ENCODE measurements around the gene SLC46A2. TPM values are rescaled to one million over a fixed set of nuclear protein-coding genes. Genes with fewer than 3 reads are reported as not detected.

The SLC46A2 gene
- polyA plus RNA-seq, 1 donor (not counting 4 experiments of a cell fraction or from before 2014, with no cell fraction given): not detected

DNA sequence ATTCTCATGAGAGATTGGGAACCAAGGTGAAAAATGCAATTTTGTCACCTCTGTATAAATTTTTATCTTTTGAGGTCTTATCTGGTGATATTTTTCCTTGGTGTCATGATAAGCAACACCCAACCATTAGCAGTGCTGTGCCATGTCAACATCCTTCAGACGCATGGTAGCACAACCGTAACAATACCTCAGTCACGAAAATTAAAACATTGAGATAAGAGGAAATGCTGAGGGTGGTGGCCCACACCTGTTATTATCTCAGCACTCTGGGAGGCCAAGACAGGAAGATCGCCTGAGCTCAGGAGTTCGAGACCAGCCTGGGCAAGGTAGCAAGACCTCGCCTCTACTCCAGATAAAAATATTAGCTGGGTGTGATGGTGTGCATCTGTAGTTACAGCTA is 32.7 kb downstream of the SLC46A2 start:
- Histone ChIP-seq H3K36me3 (ENCODE audit: control insufficient read depth in 2 of 2, extremely low read depth in 1 of 2, insufficient read depth in 2 of 2, low read length in 2 of 2) (peaks cover 0 to 10% of the 10 kb centered on the region in 2 experiments), H3K79me2 (ENCODE audit: control insufficient read depth, insufficient read depth, low read length) (no peaks in the 10 kb centered on the region), H2AFZ (ENCODE audit: control insufficient read depth, low read length) (no peak overlapping the region), H3K27me3 (ENCODE audit: control insufficient read depth, extremely low read depth, insufficient read depth, low read length) (no peaks in the 10 kb centered on the region), H3K9ac (ENCODE audit: control insufficient read depth, extremely low read depth, insufficient read depth, low read length) (no peak overlapping the region), H3K4me3 (ENCODE audit: control insufficient read depth in 2 of 3, extremely low read depth in 1 of 3, insufficient read depth in 2 of 3, low read depth in 1 of 3, low read length in 3 of 3) (no peak overlapping the region), H3K4me1 (ENCODE audit: control insufficient read depth, extremely low read depth, insufficient read depth, low read length) (no peaks in the 10 kb centered on the region), H3K9me1 (ENCODE audit: control insufficient read depth, extremely low read depth, insufficient read depth, low read length) (no peaks in the 10 kb centered on the region), H3K4me2 (ENCODE audit: control insufficient read depth, extremely low read depth, insufficient read depth, low read depth, low read length) (no peak overlapping the region), H3K27ac (ENCODE audit: control insufficient read depth, insufficient read depth, low read length) (no peak overlapping the region), H4K20me1 (ENCODE audit: control insufficient read depth, extremely low read depth, insufficient read depth, low read length) (no peaks in the 10 kb centered on the region), H3K9me3 (ENCODE audit: control insufficient read depth, low read depth, low read length) (no peaks in the 10 kb centered on the region)
- FAIRE-seq (no peak), DNase-seq (ENCODE audit: low read depth, low spot score) (no peak)
- dilution Hi-C loops (cut with MboI; ENCODE audit: extremely low pct_ligation_motif_present, low sequenced_read_pairs): no loop called here
- TF ChIP-seq CTCF (optimal IDR thresholded peaks at IDR 0.05 in 1 of 3, IDR thresholded peaks at IDR 0.05 in 1 of 3, conservative IDR thresholded peaks at IDR 0.05 in 1 of 3; ENCODE audit: extremely low read depth in 1 of 3, insufficient read depth in 2 of 3, low read length in 3 of 3): no peak
- TF ChIP-seq EZH2 (IDR thresholded peaks at IDR 0.05; ENCODE audit: low read length): no peak

DNA sequence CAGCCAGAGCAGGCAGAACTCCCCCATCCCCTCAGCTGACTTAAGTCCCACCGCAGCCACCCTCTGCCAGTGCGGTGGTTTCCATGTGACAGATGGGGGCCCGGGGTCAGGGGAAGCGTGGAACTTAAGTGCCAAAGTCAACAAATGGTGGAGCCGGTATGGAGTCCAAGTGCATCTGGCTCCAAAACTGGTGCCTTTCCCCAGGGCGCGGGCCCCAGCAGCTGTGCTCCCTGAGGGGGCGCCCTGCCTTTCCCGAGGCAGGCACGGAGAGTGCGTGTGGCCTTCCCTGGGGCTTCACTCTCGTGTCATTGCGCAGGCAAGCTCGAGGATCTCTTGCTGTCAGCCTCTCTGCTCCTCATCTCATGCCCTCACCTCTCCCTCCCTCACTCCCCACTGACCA is 33.8 kb downstream of the SLC46A2 start:
- Histone ChIP-seq H3K9me3 (ENCODE audit: control insufficient read depth, low read depth, low read length) (no peaks in the 10 kb centered on the region), H2AFZ (ENCODE audit: control insufficient read depth, low read length) (no peak overlapping the region), H3K9ac (ENCODE audit: control insufficient read depth, extremely low read depth, insufficient read depth, low read length) (no peak overlapping the region), H3K4me3 (ENCODE audit: control insufficient read depth in 2 of 3, extremely low read depth in 1 of 3, insufficient read depth in 2 of 3, low read depth in 1 of 3, low read length in 3 of 3) (no peak overlapping the region), H3K36me3 (ENCODE audit: control insufficient read depth in 2 of 2, extremely low read depth in 1 of 2, insufficient read depth in 2 of 2, low read length in 2 of 2) (peaks cover 0 to 9% of the 10 kb centered on the region in 2 experiments), H3K27ac (ENCODE audit: control insufficient read depth, insufficient read depth, low read length) (no peak overlapping the region), H3K4me2 (ENCODE audit: control insufficient read depth, extremely low read depth, insufficient read depth, low read depth, low read length) (no peak overlapping the region), H3K4me1 (ENCODE audit: control insufficient read depth, extremely low read depth, insufficient read depth, low read length) (no peaks in the 10 kb centered on the region), H3K79me2 (ENCODE audit: control insufficient read depth, insufficient read depth, low read length) (no peaks in the 10 kb centered on the region), H3K9me1 (ENCODE audit: control insufficient read depth, extremely low read depth, insufficient read depth, low read length) (no peaks in the 10 kb centered on the region), H3K27me3 (ENCODE audit: control insufficient read depth, extremely low read depth, insufficient read depth, low read length) (no peaks in the 10 kb centered on the region), H4K20me1 (ENCODE audit: control insufficient read depth, extremely low read depth, insufficient read depth, low read length) (no peaks in the 10 kb centered on the region)
- FAIRE-seq (no peak), DNase-seq (ENCODE audit: low read depth, low spot score) (no peak)
- TF ChIP-seq CTCF (optimal IDR thresholded peaks at IDR 0.05 in 1 of 3, IDR thresholded peaks at IDR 0.05 in 1 of 3, conservative IDR thresholded peaks at IDR 0.05 in 1 of 3; ENCODE audit: extremely low read depth in 1 of 3, insufficient read depth in 2 of 3, low read length in 3 of 3) (no peak), EZH2 (IDR thresholded peaks at IDR 0.05; ENCODE audit: low read length) (no peak)
- dilution Hi-C loops (cut with MboI; ENCODE audit: extremely low pct_ligation_motif_present, low sequenced_read_pairs): no loop called here

Data from keratinocyte (primary cell).